Spleen (tissue), 11 donors: ENCODE measurements around the gene SLC16A10. TPM values are rescaled to one million over a fixed set of nuclear protein-coding genes. Genes with fewer than 3 reads are reported as not detected.

Source experiments
- DNase-seq: peaks from one replicate; pipeline ENCODE4 v3.0.0-alpha.2; 2020
- H3K27ac ChIP-seq, 8 donors: fragments of 200-600 bp; sonication (generic) in 7 of 8; 1 replicate in 4 of 8; 2 replicates in 4 of 8; pipeline versions ENCODE4 v1.5.0 to v1.8.0; 2016 to 2021; ENCODE audit warnings: inconsistent platforms in 4 of 8, mild to moderate bottlenecking in 4 of 8, moderate library complexity in 1 of 8
- H3K27me3 ChIP-seq, 7 donors: fragments of 200-600 bp; sonication (generic) in 6 of 7; replicated peaks in 1 of 7; 1 replicate in 4 of 7; 2 replicates in 3 of 7; pipeline versions ENCODE4 v1.5.0 to v1.8.0; 2016 to 2021; ENCODE audit warnings: inconsistent platforms in 3 of 7, mild to moderate bottlenecking in 1 of 7
- H3K36me3 ChIP-seq, 6 donors: fragments of 200-600 bp; sonication (generic) in 5 of 6; 1 replicate in 4 of 6; 2 replicates in 2 of 6; pipeline versions ENCODE4 v1.5.0 to v1.8.0; 2016 to 2021; ENCODE audit warnings: inconsistent platforms in 2 of 6
- H3K4me1 ChIP-seq, 6 donors: fragments of 200-600 bp; sonication (generic) in 5 of 6; 1 replicate in 3 of 6; 2 replicates in 3 of 6; pipeline versions ENCODE4 v1.5.0 to v1.8.0; 2016 to 2021; ENCODE audit warnings: inconsistent platforms in 3 of 6
- H3K4me3 ChIP-seq, 8 donors: fragments of 200-600 bp; sonication (generic) in 7 of 8; 1 replicate in 4 of 8; 2 replicates in 4 of 8; pipeline versions ENCODE4 v1.5.0 to v1.8.0; 2016 to 2021; ENCODE audit warnings: inconsistent platforms in 4 of 8, mild to moderate bottlenecking in 4 of 8, moderate library complexity in 2 of 8
- H3K9me3 ChIP-seq, 8 donors: fragments of 200-600 bp; sonication (generic) in 7 of 8; 1 replicate in 4 of 8; 2 replicates in 4 of 8; pipeline versions ENCODE4 v1.5.0 to v1.8.0; 2016 to 2021; ENCODE audit warnings: inconsistent platforms in 4 of 8
- CTCF ChIP-seq, 11 experiments: fragments of 200-600 bp in 7 of 11; fragments of 450-650 bp in 4 of 11; sonication (generic) in 4 of 11; IDR thresholded peaks in 8 of 11; conservative IDR thresholded peaks in 3 of 11; 1 replicate in 7 of 11; 2 replicates in 4 of 11; pipeline versions ENCODE4 v1.4.0 to v1.8.0; 2016 to 2021; ENCODE audit warnings: antibody characterized with exemption in 11 of 11, inconsistent platforms in 4 of 11, mild to moderate bottlenecking in 1 of 11
- POLR2A ChIP-seq, 3 donors: fragments of 450-650 bp; IDR thresholded peaks; one replicate each; pipeline ENCODE4 v1.5.1; 2017; ENCODE audit warnings: antibody characterized with exemption in 3 of 3, mild to moderate bottlenecking in 1 of 3
- POLR2AphosphoS5 ChIP-seq, 3 donors: sonication (generic); formaldehyde crosslinking; IDR thresholded peaks; one replicate each; pipeline ENCODE4 v1.5.1; 2017; ENCODE audit warnings: antibody characterized with exemption in 3 of 3
- WGBS, 5 donors: extraction: QIAGEN DNeasy Blood & Tissue Kit in 3 of 5; methylation state at CpG; one replicate each; pipeline versions ENCODE4 v1.1.5 to v1.1.7; 2013 to 2018; 5-methylcytosine and 5-hydroxymethylcytosine counted together
- intact Hi-C: fragments of 100-400 bp; cut with DNase I; formaldehyde crosslinking; loops from one replicate; pipeline ENCODE4 v1.15.0; 2023; ENCODE audit warnings: low total_unique reads
- polyA plus RNA-seq, 3 donors: library from polyadenylated mRNA; stranded (reverse); fragments of 200-250 nt; gene quantifications; one replicate each; pipeline ENCODE4 v1.2.1, GENCODE V29; 2013
- total RNA-seq, 7 donors: library from RNA; depleted of rRNA in 3 of 7; stranded (reverse); fragments of >200 nt in 3 of 7; fragmentation: NEBNext Ultra II Directional in 4 of 7; extraction: Animal tissue kit (Norgen Biotek cat#: 25700) in 4 of 7; gene quantifications; one replicate each; pipeline versions ENCODE4 v1.1.0 to v1.2.1, GENCODE V29; 2016 to 2021
- donor health status: healthy with polysubstance abuse.
- donor health status: DM: no; HTN: no; CAD: no; lungs with moderate emphysema.
- donor health status: DM: no; HTN: no; CAD: no.
- donor health status: Bipolar disorder and iron deficiency.
- donor health status: healthy.
- donor health status: DM: no; HTN: no; CAD: no.
- donor health status: DM: yes; HTN: yes; CAD: no.

The SLC16A10 gene
- total and polyA plus RNA-seq, 10 donors, result 0.24 to 19.9 (median 5.6) TPM

GRCh38 chr6:111220383-111221031 lies 133.2 kb downstream of the SLC16A10 start:
- Histone ChIP-seq H3K27ac (no peak overlapping the region), H3K9me3 (no peaks in the 10 kb centered on the region), H3K4me1 (no peaks in the 10 kb centered on the region), H3K27me3 (no peaks in the 10 kb centered on the region), H3K4me3 (no peak overlapping the region), H3K36me3 (no peaks in the 10 kb centered on the region)
- 75 to 90% (median 82%) methylated on average over 1 of the region's 1 CpG for WGBS, 5 donors
- DNase-seq, result no peak
- intact Hi-C loops, result no loop called here
- TF ChIP-seq POLR2A (IDR thresholded peaks at IDR 0.05) (no peak), POLR2AphosphoS5 (IDR thresholded peaks at IDR 0.05) (no peak), CTCF (IDR thresholded peaks at IDR 0.05 in 8 of 11, conservative IDR thresholded peaks at IDR 0.05 in 3 of 11) (no peak)

- WGBS, 5 donors, result 76 to 84% (median 80%) methylated on average over 4 of the region's 4 CpGs
These were observed 134.5 kb downstream of the SLC16A10 start for GRCh38 chr6:111221804-111222203.

GRCh38 chr6:111222341-111222740 lies 135.0 kb downstream of the SLC16A10 start:
- DNase-seq, result no peak
- TF ChIP-seq POLR2A (IDR thresholded peaks at IDR 0.05) (no peak), CTCF (IDR thresholded peaks at IDR 0.05 in 8 of 11, conservative IDR thresholded peaks at IDR 0.05 in 3 of 11) (no peak), POLR2AphosphoS5 (IDR thresholded peaks at IDR 0.05) (no peak)
- Histone ChIP-seq H3K36me3 (no peaks in the 10 kb centered on the region), H3K4me3 (no peak overlapping the region), H3K27ac (no peak overlapping the region), H3K4me1 (no peaks in the 10 kb centered on the region), H3K9me3 (no peaks in the 10 kb centered on the region), H3K27me3 (no peaks in the 10 kb centered on the region)
- intact Hi-C loops, result no loop called here
- WGBS, 5 donors, result 0 to 38% (median 0%) methylated on average over 1 of the region's 1 CpG

More at GRCh38 chr6:111221804-111222203, 134.5 kb downstream of the SLC16A10 start:
- Histone ChIP-seq H3K4me1 (no peaks in the 10 kb centered on the region), H3K27me3 (no peaks in the 10 kb centered on the region), H3K9me3 (no peaks in the 10 kb centered on the region), H3K36me3 (no peaks in the 10 kb centered on the region), H3K4me3 (no peak overlapping the region), H3K27ac (no peak overlapping the region)
- TF ChIP-seq CTCF (IDR thresholded peaks at IDR 0.05 in 8 of 11, conservative IDR thresholded peaks at IDR 0.05 in 3 of 11) (no peak), POLR2A (IDR thresholded peaks at IDR 0.05) (no peak), POLR2AphosphoS5 (IDR thresholded peaks at IDR 0.05) (no peak)
- intact Hi-C loops, result no loop called here
- DNase-seq, result no peak

GRCh38 chr6:111228094-111228493 lies 140.8 kb downstream of the SLC16A10 start:
- H3K9me3 ChIP-seq, result no peaks in the 10 kb centered on the region
- H3K4me1 ChIP-seq, result no peaks in the 10 kb centered on the region
- no peak overlapping the region for H3K4me3 ChIP-seq
- intact Hi-C loops, result no loop called here
- no peaks in the 10 kb centered on the region for H3K36me3 ChIP-seq
- 86 to 93% (median 89%) methylated on average over 2 of the region's 2 CpGs for WGBS, 5 donors
- TF ChIP-seq POLR2AphosphoS5 (IDR thresholded peaks at IDR 0.05), result no peak
- no peak for TF ChIP-seq POLR2A (IDR thresholded peaks at IDR 0.05)
- TF ChIP-seq CTCF (IDR thresholded peaks at IDR 0.05 in 8 of 11, conservative IDR thresholded peaks at IDR 0.05 in 3 of 11), result no peak
- H3K27me3 ChIP-seq, result no peaks in the 10 kb centered on the region
- DNase-seq, result no peak
- no peak overlapping the region for H3K27ac ChIP-seq
